Measurements from ENCODE around the gene KIF12. TPM values are rescaled to one million over a fixed set of nuclear protein-coding genes. Genes with fewer than 3 reads are reported as not detected.

KIF12 gene
- polyA plus RNA-seq, 3 donors, result not detected

GRCh38 chr9:114058688-114059046, 40.4 kb downstream of the KIF12 start:
- no peaks in the 10 kb centered on the region for H3K79me2 ChIP-seq (ENCODE audit: insufficient read depth, low read length)
- no peaks in the 10 kb centered on the region for H3K9me3 ChIP-seq (replicated peaks in 1 of 2; ENCODE audit: control insufficient read depth in 1 of 2, insufficient read depth in 1 of 2, low read length in 2 of 2)
- H3K27me3 ChIP-seq (ENCODE audit: control insufficient read depth in 2 of 2, insufficient read depth in 2 of 2, low read length in 2 of 2), result no peaks in the 10 kb centered on the region
- intact Hi-C loops (cut with micrococcal nuclease), result no loop called here
- no peaks in the 10 kb centered on the region for H3K36me3 ChIP-seq (replicated peaks in 1 of 2; ENCODE audit: control insufficient read depth in 1 of 2, insufficient read depth in 2 of 2, low read length in 2 of 2)
- no peak for TF ChIP-seq CTCF (IDR thresholded peaks at IDR 0.05)
- Mint-ChIP-seq H3K36me3 (no peaks in the 10 kb centered on the region), H3K27me3 (ENCODE audit: low read depth in 3 of 3) (peaks cover 3 to 7% (median 5%) of the 10 kb centered on the region in 3 donors), H3K4me1 (peaks cover 3% of the 10 kb centered on the region), H3K9me3 (no peaks in the 10 kb centered on the region), H3K4me3 (no peak overlapping the region), H3K27ac (no peak overlapping the region)
- no CpG with 5 or more reads among the region's 4 CpGs for WGBS (ENCODE audit: insufficient coverage)
- no peak overlapping the region for H3K4me2 ChIP-seq (replicated peaks; ENCODE audit: extremely low read depth, low read length, poor library complexity, severe bottlenecking)
- no peaks in the 10 kb centered on the region for H3K4me1 ChIP-seq (ENCODE audit: control insufficient read depth in 1 of 2, insufficient read depth in 2 of 2, low read length in 2 of 2)
- no peaks in the 10 kb centered on the region for H4K20me1 ChIP-seq (ENCODE audit: insufficient read depth, low read length)
- DNase-seq, result no peak
- no peak overlapping the region for H3K9ac ChIP-seq (ENCODE audit: insufficient read depth, low read length, poor library complexity, severe bottlenecking)
- no peak overlapping the region for H3K4me3 ChIP-seq (replicated peaks in 1 of 3; ENCODE audit: low read depth in 2 of 3, low read length in 3 of 3)
- H3K27ac ChIP-seq (ENCODE audit: low read depth in 1 of 2, low read length in 2 of 2), result no peak overlapping the region
- H2AFZ ChIP-seq (ENCODE audit: insufficient read depth, low read depth, low read length, poor library complexity, severe bottlenecking), result no peak overlapping the region

- intact Hi-C loops (cut with micrococcal nuclease), result no loop called here
- H3K4me3 ChIP-seq (replicated peaks in 1 of 3; ENCODE audit: low read depth in 2 of 3, low read length in 3 of 3), result no peak overlapping the region
- peaks cover 0 to 4% of the 10 kb centered on the region in 2 donors for H3K36me3 Mint-ChIP-seq
- H3K4me2 ChIP-seq (replicated peaks; ENCODE audit: extremely low read depth, low read length, poor library complexity, severe bottlenecking), result no peak overlapping the region
- no peaks in the 10 kb centered on the region for H4K20me1 ChIP-seq (ENCODE audit: insufficient read depth, low read length)
- H3K27ac ChIP-seq (ENCODE audit: low read depth in 1 of 2, low read length in 2 of 2), result no peak overlapping the region
- peaks cover 0 to 5% (median 2%) of the 10 kb centered on the region in 3 donors for H3K27me3 Mint-ChIP-seq (ENCODE audit: low read depth in 3 of 3)
- no peaks in the 10 kb centered on the region for H3K9me3 ChIP-seq (replicated peaks in 1 of 2; ENCODE audit: control insufficient read depth in 1 of 2, insufficient read depth in 1 of 2, low read length in 2 of 2)
- H3K79me2 ChIP-seq (ENCODE audit: insufficient read depth, low read length), result no peaks in the 10 kb centered on the region
- no peak overlapping the region for H3K4me3 Mint-ChIP-seq
- no peaks in the 10 kb centered on the region for H3K27me3 ChIP-seq (ENCODE audit: control insufficient read depth in 2 of 2, insufficient read depth in 2 of 2, low read length in 2 of 2)
- no peak for TF ChIP-seq CTCF (IDR thresholded peaks at IDR 0.05)
- H3K9ac ChIP-seq (ENCODE audit: insufficient read depth, low read length, poor library complexity, severe bottlenecking), result no peak overlapping the region
- H3K9me3 Mint-ChIP-seq, result no peaks in the 10 kb centered on the region
- no peaks in the 10 kb centered on the region for H3K36me3 ChIP-seq (replicated peaks in 1 of 2; ENCODE audit: control insufficient read depth in 1 of 2, insufficient read depth in 2 of 2, low read length in 2 of 2)
- WGBS (ENCODE audit: insufficient coverage), result 100% methylated on average over 1 of the region's 7 CpGs
- DNase-seq, result no peak
- H3K4me1 ChIP-seq (ENCODE audit: control insufficient read depth in 1 of 2, insufficient read depth in 2 of 2, low read length in 2 of 2), result no peaks in the 10 kb centered on the region
- no peak overlapping the region for H3K27ac Mint-ChIP-seq
- no peak overlapping the region for H2AFZ ChIP-seq (ENCODE audit: insufficient read depth, low read depth, low read length, poor library complexity, severe bottlenecking)
- H3K4me1 Mint-ChIP-seq, result peaks cover 3% of the 10 kb centered on the region
Observed at GRCh38 chr9:114057161-114057885, 41.8 kb downstream of the KIF12 start.
